T follicular helper cell (primary cell): ENCODE results near the gene WDR64.
"Not testable (repeated sequence)": the region's sequence is repeated elsewhere in the genome, so short reads cannot be mapped to it uniquely, and the experiment has no call there.

Experiments
- DNase-seq: peaks from one replicate; pipeline ENCODE4 v3.0.0-alpha.2; 2020; ENCODE audit warnings: low read depth

The WDR64 gene

GRCh38 chr1:241701483-241702295 is 49.6 kb downstream of the WDR64 start:
- DNase-seq = no peak

- DNase-seq = no peak
Observed at GRCh38 chr1:241702442-241703373, 50.6 kb downstream of the WDR64 start.

- DNase-seq = not testable (repeated sequence)
Observed at GRCh38 chr1:241703739-241704138, 51.7 kb downstream of the WDR64 start.

GRCh38 chr1:241706257-241706656 is 54.2 kb downstream of the WDR64 start:
- no peak for DNase-seq

DNA sequence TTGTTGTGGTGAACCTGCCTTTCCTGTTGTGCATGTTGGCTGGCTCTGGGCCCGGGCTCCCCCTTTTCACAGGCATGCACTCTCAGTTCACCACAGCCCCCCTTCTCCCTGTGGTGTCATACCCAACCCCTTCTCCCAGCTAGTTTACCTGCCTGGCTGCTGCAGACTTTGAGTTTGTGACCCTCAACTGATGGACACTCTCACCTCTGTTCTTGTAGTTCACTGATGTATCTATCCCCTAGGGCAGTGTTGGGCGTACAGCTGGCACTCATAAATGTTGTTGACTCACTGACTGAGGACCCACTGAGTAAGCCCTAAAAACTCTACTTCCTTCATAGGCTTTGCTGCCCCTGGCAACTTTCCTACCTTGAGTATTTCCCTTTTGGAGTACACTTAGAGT is 54.9 kb downstream of the WDR64 start:
- no peak for DNase-seq

GRCh38 chr1:241707442-241707841 is 55.4 kb downstream of the WDR64 start:
- no peak for DNase-seq

GRCh38 chr1:241711326-241711725 is 59.2 kb downstream of the WDR64 start:
- no peak for DNase-seq

GRCh38 chr1:241713316-241713715 is 61.2 kb downstream of the WDR64 start:
- DNase-seq = no peak

- DNase-seq = no peak
Observed at GRCh38 chr1:241714321-241715218, 62.5 kb downstream of the WDR64 start.

DNA sequence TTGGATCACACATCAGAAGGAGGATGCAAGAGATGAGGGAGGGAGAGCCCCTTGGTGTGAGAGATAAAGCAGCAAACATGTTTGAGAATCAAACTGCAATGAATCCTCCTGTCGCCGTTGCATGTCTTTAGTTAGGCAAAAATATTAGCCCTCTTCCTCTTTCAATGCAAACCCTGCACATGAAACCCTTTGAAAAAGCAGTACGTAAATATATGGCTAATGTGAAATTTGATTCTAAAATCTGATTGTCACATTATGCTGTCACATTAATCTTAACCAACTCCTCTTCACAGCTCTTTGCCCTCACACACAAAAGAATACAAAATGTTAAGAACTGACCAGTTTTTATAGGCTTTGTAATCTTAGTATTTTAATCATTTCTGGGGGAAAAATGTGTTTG is 63.4 kb downstream of the WDR64 start:
- no peak for DNase-seq

DNA sequence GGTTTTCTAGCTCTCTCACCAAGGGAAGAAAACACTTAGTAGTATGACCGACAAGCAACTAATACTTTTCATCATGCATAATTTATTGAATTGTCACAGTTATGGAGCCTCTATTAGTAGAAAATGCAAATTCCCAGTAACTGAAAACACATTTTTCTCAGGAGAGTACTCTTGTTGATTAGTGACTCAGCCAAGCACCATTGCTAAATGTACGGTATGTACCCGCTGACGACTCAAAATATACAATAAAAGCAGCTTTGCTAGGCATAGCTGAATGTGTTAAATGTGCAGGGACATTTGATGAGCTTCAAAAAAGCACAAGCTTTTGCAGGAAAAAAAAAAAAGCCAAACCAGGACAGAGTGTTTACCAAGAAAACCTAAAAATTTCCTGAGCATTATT is 63.9 kb downstream of the WDR64 start:
- no peak for DNase-seq

GRCh38 chr1:241716915-241717656 is 65.0 kb downstream of the WDR64 start:
- DNase-seq = no peak

- DNase-seq = no peak
Observed at GRCh38 chr1:241717975-241718374, 65.9 kb downstream of the WDR64 start.

GRCh38 chr1:241721011-241721410 is 68.9 kb downstream of the WDR64 start:
- DNase-seq = no peak

DNA sequence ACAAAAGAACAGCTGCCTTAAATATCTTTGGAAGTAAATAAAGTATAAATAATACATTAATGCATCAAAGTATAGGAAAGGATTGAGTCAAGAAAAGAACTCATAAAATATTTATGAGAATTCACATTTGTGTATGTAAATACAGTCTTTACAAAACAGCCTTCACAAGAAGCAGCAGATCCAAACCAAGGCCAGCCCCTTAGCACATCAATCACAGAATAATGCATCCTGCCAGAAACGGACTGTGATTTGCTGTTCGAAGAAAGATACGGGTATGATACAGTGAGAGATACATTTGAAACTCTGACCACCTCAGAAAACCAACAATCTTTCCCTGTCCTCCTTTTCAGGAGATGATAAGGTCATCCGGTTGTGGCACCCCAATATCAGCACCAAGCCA is 70.9 kb downstream of the WDR64 start:
- no peak for DNase-seq

DNA sequence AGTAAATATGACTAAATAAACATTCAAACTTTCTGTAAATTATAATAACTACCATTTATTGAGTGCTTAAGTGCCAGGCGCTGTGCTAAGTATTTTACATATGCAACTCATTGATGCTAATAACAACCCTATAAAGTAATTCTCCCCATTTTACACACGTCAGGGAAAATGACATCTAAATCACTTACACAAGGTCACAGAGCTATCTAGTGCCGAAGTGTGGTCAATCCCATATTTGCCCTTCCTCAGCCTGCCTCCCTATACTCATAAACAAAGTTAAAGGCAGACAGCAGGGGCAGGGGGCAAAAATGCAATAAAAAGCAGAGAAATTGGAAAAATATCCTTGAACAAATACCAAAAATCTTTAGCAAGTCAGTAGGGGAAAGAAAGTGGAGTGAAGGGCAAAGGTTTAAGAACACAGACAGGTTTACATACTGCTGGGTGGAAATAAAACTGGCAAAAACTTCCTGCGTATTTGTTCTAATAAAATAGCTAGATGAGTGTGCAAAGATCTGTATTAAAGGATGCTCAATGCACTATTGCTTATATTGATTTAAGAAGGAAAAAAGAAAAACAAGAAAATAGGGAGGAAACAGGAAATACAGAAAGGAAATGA is 72.8 kb downstream of the WDR64 start:
- DNase-seq = no peak

GRCh38 chr1:241730031-241730430 is 78.0 kb downstream of the WDR64 start:
- no peak for DNase-seq

DNA sequence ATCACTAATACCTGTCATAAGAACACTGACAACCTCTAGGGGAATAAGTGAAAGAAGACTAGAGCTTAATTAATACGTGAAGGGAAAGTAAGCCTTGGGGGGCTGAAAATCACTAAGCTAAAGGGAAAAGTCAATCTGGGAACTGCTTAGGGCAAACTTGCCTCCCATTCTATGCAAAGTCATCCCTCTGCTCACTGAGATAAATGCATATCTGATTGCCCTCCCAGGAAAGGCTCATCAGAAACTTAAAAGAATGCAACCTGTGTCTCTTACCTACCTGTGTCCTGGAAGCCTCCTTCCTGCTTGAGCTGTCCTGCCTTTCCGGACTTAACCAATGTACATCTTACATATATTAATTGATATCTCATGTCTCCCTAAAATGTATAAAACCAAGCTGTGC is 81.8 kb downstream of the WDR64 start:
- no peak for DNase-seq

GRCh38 chr1:241734533-241734932 is 82.5 kb downstream of the WDR64 start:
- DNase-seq = no peak

DNA sequence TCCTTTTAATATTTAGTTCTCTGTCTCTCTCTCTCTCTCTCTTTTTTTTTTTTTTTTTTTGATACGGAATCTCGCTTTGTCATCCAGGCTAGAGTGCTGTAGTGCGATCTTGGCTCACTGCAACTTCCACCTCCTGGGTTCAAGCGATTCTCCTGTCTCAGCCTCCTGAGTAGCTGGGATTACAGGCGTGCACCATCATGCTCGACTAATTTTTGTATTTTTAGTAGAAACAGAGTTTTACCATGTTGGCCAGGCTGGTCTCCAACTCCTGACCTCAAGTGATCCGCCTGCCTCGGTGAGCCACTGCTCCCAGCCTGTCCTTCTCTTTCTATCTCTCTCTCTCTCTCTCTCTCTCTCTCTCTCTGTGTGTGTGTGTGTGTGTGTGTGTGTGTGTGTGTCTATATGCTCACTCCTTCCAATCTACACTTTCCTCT is 83.4 kb downstream of the WDR64 start:
- not testable (repeated sequence) for DNase-seq

DNA sequence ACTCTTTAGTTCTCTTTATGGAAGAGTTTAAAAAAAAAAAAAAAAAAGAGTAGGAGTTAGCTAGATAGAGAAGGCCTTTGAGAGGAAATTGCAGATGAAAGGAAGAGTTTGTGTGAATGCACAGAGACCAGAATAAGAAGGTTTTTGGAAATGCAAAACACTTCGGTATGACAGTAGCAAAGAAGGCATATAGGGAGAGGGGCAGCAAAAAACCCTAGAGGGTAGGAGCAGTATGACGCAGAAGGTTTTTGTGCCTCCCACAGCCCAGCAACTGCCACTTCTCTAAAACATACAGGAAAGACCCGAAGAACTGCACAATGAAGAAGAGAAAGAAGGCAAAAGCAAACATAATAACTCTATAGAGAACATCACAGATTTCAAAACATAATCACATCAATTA is 84.3 kb downstream of the WDR64 start:
- DNase-seq = no peak
